HG02759 (cell line): ENCODE measurements around the gene SS18.
"Not testable (repeated sequence)": the region's sequence is repeated elsewhere in the genome, so short reads cannot be mapped to it uniquely, and the experiment has no call there.

Source experiments
- ATAC-seq: cut with Tn5 transposase; IDR thresholded peaks from one replicate; pipeline ENCODE4 v1.9.1; 2021; ENCODE audit warnings: mild to moderate bottlenecking, moderate library complexity; ENCODE audit not compliant: unreplicated experiment

Gene SS18, protein sequence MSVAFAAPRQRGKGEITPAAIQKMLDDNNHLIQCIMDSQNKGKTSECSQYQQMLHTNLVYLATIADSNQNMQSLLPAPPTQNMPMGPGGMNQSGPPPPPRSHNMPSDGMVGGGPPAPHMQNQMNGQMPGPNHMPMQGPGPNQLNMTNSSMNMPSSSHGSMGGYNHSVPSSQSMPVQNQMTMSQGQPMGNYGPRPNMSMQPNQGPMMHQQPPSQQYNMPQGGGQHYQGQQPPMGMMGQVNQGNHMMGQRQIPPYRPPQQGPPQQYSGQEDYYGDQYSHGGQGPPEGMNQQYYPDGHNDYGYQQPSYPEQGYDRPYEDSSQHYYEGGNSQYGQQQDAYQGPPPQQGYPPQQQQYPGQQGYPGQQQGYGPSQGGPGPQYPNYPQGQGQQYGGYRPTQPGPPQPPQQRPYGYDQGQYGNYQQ

DNA sequence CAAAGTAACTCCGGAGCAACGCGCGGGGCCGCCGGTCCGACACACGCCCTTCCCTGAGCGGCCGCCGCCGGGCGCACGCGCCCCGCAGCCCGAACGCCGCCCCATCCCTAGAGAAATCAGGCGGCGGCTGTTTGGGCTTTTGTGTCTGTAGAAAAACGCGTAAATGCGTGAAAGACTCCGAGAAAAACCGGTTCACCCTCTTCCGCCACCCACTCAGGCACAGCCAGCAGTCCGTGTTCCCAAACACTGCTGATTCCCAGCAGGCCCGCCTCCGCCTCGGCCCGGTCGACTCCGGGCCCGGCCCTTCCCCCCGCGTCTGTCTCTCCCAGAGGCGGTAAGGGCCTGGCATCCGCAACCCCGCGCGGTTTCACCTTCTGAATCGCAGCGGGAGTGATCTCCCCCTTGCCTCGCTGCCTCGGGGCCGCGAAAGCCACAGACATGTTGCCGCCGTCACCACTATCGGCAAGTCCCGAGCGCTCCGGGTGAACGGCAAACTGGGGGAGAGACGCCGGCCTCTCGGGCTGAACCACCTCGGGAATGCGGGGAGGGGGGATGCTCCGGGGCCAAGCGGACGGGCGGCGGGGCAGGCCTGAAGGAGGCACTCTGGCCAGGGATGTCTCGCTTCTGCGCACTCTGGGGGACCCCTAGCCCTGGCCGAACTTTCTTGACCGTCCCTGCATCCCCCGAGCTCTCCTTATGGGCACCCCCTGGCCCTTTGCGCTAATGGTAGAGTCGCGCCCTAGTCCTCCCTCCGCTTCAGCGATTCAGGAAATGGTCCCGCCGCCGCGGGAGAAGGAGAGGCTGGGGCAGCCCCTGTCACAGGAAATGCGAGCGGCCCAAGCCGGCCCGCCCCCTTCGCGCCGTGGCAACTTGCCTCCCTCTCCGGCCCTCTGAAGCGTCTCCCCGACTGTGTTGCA, at the start of gene SS18:
Gene SS18 (minus strand): TSS at position 484 of the 917 bp plus-strand sequence. CDS start 44 bp downstream, at position 440.
- ATAC-seq, result peak; percentile 81

DNA sequence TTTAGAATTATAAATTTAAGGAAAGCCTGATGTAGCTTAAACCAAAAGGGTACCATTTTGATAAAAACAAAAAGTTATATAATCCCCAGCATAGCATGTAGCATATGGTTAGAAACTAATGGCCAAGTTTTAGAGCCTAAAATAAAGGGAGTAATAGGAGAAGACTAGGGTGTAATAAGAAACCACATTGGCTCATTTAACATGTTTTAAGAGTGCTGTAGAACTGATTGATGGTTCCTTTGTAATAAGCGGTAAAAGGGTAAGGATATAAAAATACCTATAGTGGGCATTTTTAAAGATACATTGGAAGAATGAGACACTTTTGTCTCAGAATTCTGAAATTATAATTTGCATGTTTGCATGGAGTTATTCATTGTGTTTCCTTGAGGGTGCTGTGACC, 45.1 kb upstream of the SS18 start:
- ATAC-seq, result no peak

DNA sequence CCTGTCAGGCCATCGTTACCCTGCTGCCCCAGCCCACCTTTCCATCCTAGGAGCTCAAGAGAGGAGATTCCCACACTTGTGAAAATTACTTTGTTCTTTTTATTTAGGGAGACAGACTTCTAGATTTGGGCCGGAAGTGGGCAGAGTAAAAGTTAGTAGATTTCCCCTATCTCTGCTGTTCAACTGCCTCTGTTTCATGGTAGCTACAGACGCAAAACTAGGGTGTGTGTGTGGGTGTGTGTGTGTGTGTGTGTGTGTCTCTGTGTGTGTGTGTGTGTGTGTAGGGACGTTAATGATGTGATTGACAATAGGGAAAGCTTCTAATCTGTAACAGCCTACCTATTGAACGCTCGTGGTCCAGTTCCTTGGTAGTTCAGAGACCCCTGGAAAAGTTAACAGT, 43.7 kb upstream of the SS18 start:
- ATAC-seq, result no peak

DNA sequence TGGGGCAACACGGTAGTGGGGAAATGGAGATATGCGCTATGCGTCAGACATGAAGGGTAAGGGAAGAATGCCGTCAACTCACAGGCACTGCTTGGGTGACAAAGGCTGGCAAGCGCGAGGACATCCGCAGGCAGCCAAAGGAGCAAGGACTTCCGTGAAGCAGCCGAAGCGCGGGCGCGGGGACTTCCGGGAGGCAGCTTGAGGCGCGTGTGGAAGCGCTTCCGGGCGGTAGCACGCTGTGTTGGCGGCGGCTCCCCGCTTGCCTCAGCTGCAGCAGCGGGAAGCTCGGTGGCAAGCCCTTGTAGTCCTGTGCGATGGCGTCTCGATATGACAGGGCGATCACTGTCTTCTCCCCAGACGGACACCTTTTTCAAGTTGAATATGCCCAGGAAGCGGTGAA, 43.2 kb upstream of the SS18 start, which contains the start of gene PSMA8:
Gene PSMA8 (plus strand): TSS at position 218 of the 400 bp plus-strand sequence. CDS start 97 bp downstream, at position 315.
- ATAC-seq, result peak; percentile 78

DNA sequence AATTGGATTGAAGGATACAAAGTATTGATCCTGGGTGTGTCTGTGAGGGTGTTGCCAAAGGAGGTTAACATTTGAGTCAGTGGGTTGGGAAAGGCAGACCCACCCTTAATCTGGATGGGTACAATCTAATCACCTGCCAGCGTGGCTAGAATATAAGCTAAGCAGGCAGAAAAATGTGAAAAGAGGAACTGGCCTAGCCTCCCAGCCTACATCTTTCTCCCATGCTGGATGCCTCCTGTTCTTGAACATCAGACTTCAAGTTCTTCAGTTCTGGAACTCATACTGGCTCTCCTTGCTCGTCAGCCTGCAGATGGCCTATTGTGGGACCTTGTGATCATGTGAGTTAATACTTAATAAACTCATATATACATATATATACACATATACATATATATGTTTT, 37.8 kb upstream of the SS18 start:
- not testable (repeated sequence) for ATAC-seq

DNA sequence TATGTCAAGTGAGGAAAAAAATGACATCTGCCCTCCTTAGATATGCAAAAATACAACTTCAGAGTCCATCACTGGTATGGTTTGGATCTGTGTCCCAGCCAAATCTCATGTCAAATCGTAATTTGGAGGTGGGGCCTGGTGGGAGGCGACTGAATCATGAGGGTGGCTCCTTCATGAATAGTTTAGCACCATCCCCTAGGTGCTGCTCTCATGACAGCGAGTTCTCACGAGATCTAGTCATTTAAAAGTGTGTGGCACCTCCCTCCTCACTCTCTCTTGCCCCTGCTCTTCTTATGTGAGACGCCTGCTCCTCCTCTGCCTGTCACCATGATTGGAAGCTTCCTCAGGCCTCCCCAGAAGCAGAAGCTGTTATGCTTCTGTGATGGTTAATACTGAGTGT, 37.4 kb upstream of the SS18 start:
- ATAC-seq, result no peak

DNA sequence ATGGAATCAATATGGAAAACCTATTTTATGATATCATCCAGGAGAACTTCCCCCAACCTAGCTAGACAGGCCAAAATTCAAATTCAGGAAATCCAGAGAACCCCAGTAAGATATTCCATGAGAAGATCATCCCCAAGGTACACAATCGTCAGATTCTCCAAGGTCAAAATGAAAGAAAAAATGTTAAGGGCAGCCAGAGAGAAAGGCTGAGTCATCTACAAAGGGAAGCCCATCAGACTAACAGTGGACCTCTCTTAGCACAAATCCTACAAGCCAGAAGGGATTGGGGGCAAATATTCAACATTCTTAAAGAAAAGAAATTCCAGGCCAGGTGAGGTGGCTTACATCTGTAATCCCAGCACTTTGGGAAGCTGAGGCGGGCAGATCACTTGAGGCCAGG, 31.6 kb upstream of the SS18 start:
- ATAC-seq, result not testable (repeated sequence)

DNA sequence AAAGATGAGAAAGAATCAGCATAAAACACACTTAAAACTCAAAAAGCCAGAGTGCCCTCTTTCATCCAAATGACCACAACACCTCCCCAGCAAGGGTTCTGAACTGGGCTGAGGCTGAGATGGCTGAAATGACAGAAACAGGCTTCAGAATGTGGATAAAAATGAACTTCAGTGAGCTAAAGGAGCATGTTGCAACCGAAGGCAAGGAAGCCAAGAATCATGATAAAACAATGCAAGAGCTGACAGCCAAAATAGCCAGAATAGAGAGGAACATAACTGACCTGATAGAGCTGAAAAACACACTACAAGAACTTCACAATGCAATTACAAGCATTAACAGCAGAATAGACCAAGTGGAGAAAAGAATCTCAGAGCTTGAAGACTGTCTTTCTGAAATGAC, 31.1 kb upstream of the SS18 start:
- ATAC-seq, result no peak

DNA sequence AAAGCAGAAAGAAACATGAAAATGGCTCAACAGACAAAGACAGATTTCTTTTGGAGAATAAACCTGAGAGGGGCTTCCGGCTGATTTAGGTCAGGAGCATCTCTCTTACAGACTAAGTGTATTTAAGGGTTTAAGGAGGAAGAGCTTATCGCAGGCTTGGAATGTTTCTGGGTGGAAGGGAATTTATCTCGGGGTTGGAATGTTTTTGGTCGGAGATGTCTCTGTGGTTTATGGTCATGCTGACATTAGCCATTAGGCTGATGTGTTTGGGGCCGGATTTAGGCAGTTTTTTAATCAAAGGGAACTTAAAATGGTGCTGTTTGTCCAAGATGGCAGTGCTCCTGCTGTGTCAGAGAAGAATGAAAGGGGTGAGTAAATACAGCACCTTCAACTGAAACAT, 28.8 kb upstream of the SS18 start:
- no peak for ATAC-seq

DNA sequence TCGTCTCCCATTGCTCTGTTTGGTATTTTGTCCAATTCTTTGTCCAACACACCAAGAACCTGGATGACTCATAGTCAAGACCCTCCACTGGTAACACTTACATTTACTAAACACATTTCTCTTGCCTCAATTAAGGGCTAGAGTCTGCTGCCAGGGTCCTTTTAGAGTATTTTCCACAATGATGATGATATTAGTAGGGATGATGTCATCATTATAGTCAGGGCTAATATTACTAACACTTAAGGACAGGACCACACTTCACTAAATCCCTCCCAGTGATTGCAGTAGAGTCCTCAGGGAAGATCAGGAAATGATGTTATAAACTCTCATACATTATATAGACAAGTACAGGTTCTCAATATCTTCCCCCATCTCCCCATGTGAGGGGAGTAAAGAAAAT, 13.6 kb upstream of the SS18 start:
- ATAC-seq, result no peak

DNA sequence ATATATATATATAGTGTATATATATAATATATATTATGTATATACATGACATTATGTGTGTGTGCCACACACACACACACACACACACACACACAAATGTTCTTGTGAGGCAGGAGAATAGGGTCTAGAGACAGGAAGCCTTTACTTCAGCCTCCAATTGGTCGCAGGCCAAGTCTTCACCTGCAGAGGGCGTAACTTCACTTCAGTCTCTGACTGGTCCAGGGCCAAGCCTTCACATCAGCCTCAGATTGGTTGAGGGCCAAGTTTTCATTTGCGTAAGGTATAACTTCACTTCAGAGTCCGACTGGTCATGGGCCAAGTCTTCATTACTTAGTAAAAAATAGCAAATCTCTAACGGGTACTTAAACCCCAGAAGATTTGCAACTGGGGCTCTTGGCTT, 13.2 kb upstream of the SS18 start:
- no peak for ATAC-seq

DNA sequence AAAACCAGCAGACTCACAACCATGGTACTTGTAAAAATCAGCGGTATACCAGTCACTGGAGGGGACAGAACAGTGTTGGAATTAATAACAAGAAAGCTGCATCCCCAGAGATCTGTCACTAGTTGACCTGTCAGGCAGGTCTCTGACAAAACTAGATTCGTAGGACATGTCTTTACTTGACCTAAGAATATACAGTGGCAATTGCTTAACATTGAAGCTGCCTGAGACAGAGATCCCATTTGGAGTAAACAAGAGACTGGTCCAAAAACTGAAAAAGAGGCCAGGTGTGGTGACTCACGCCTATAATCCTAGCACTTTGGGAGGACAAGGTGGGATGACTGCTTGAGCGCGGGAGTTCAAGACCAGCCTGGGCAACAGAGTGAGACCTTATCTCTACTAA, 7.2 kb upstream of the SS18 start:
- no peak for ATAC-seq

DNA sequence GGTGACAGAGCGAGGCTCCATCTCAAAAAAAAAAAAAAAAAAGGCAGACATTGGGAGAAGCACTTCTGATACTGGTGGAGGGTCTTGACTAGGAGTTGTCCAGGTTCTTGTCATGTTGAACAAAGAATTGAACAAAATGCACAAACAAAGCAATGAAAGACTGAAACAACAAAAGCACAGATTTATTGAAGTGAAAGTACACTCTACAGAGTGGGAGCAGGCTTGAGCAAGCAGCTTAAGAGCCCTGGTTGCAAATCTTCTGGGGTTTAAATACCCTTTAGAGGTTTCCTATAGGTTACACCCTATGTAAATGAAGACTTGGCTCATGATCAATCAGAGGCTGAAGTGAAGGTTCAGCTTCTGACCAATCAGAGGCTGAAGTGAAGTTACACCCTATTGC, 6.4 kb upstream of the SS18 start:
- no peak for ATAC-seq

DNA sequence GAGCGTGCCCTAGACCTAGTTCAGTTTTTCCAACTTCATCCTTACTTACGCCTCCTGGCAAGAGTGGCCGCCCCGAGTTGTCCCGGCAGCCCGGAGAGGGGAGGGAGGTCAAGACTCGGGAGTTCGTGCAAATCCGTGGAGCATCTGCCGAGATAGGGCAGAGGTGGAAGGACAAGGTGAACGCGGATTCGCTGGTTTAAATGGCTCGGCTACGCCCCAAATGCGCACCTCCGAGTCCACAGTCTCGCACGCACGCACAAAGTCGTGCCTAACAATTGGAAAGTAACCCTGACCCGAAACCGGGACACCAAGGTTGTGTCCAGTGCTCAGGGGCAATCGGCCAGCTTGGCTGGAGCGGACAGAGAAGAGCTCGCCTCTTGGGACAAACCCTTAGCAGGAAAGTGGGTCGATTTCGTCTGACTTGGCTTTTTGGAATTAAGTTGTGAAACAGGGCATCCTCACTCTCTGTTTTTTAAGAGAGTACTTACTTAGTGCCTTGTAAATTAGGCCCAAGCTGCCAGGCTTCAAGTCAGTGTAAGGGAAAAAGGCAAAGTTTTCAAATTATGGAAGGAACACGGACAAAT, 726 bp upstream of the SS18 start:
- ATAC-seq, result peak; percentile 43

DNA sequence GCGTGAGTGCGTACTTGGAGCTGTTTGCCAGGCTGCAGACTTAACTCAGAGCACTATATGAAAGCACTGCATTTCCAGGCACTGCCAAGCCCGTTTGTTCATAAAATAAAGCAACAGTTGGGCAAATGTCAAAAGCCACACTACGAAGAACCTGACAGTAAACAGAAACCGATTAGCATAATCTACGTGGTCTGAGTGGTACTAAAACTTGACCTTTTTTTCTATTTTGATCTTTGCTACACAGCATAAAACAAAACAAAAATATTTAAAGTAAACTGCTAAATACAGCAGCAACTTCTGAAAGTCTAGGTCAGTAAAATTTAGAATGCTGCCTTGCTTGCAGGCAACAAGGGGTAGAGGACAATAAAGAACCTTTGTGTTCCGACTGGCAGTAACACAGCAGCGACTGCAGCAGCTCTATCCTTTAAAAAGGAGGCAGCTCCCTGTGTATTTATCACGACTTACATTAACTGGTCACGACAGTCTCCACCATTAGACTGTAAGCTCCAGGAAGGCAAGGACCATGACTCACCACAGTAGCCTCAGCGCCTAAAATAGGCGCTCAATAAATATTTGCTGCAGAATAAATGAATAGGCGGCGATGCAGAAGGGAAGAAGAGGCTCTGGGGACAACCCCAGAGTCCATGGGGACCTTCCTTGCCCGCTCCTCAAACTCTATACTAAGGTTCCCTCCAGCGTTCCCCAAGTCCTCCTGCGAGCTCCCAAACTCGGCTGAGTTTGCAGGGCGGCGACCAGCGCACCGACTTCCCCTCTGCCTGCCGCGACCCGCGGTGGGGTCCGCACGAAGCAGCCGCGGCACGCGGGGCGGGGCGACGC, 902 bp downstream of the SS18 start:
- ATAC-seq, result peak; percentile 3

DNA sequence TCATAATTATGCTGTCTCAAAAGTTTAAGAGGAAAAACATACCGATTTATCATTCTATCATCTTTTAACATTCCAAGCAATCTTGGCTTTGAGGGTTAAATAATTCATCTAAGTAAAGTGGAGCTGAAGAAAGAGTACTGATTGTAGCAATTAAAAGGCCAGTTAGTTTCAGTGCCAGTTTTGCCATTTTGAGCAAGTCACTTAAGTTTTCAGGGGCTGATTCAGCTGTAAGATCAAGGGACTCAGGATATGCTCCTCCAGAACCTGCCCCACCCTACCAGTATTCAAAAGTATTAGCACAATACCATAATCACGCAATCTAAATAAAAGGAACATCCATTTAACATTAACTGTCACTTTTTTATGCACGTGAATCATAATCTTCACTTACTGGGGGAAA, 1.9 kb downstream of the SS18 start:
- ATAC-seq, result no peak

DNA sequence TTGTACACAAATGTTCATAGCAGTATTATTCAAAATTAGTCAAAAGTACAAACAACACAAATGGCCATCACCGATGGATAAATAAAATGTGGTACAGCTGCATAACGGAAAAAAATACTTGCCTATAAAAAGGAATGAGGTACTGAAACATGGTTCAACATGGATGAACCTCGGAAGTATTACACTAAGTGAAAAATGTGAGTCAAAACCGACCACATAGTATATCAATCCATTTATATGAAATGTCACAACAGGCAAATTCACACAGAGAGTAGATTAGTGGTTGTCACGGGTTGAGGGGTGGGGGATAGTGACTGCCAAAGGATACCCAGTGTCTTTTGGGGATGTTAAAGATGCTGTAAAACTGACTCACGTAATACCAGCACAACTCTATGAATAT, 3.5 kb downstream of the SS18 start:
- ATAC-seq, result no peak

DNA sequence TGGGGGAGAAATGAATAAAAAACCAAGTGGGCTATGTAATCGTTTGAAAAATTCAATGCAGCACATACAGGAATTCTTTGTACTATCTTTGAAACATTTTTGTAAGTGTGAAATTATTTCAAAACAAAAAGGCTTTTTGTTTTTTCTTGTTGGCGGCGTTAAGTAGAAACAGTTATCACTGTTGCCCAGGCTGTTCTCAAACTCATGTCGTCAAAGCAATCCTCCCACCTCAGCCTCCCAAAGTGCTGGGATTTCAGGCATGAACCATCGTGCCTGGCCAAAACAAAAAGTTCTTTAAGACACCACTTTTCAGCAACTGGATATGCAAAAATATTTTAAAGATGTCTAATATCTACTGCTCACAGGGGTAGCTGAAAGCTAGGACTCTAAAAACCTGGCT, 5.4 kb downstream of the SS18 start:
- ATAC-seq, result no peak

DNA sequence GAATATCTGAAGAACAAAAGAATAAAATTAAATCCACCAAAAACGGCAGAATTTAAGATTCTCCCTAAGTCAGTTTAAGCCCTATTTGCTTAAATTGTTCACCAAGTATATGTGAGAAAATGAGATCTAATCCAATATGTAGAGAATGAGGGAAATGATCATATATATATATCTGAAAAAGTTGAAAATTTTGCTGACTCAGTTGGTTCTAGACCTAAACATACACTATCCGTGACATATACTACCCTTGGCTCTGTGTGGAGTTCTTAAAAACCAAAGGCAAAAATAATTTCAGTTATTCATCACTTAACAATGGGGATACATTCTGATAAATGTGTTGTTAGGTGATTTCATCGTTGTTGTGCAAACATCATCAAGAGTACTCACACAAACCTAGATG, 7.3 kb downstream of the SS18 start:
- ATAC-seq, result no peak

DNA sequence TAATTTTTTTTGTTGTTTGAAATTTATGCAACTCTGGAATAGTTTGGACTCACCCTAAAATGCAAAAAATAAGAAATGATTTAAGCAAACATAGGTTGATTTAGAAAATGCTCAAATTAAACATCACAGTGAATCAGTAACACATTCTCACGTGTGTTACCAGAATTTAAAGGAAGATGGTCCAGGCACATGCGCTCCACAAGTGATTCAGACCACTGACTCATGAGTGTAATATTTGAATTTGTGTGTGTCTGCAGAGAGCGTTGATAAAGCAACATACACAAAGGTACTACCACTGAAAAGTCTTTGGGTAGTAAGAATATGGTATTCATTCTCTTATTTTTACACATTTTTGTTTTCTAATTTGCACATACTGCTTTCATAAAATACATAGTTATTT, 7.9 kb downstream of the SS18 start:
- no peak for ATAC-seq

DNA sequence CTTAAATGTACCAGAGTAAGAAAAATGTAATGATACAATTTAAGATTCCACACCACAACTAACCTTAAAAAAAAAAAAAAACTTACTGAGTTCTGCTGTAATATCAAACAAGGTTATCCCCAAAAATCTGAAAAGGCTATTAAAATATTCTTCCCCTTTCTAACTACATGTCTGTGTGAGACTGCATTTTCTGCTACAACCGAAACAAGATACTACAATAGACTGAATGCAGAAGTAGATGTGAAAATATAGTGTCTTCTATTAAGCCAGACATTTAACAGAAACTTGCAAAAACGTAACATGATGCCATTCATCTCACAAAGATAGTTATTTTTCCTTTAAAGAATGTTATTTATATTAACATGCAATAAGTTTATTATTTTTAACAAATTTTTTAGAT, 16.2 kb downstream of the SS18 start:
- no peak for ATAC-seq
